Loucy (cell line): ENCODE results near the gene PFDN1.

Source experiments
- H2AFZ ChIP-seq: fragments of 200-600 bp; sonication (generic); 2 replicates; pipeline ENCODE4 v1.6.0; 2016; ENCODE audit warnings: antibody characterized with exemption, mild to moderate bottlenecking, low read length, moderate library complexity
- H3F3A ChIP-seq: fragments of 200-600 bp; 2 replicates; pipeline ENCODE4 v1.6.0; 2016; ENCODE audit warnings: antibody characterized with exemption, low read depth, mild to moderate bottlenecking
- H3K27me3 ChIP-seq: fragments of 200-600 bp; sonication (generic); 2 replicates; pipeline ENCODE4 v1.6.1; 2014; ENCODE audit warnings: low read length, mild to moderate bottlenecking; ENCODE audit not compliant: insufficient read depth, poor library complexity, severe bottlenecking
- H3K36me3 ChIP-seq: fragments of 200-600 bp; sonication (generic); 2 replicates; pipeline ENCODE4 v1.6.1; 2016; ENCODE audit warnings: low read length; ENCODE audit not compliant: insufficient read depth
- H3K4me1 ChIP-seq: fragments of 200-600 bp; sonication (generic); 2 replicates; pipeline ENCODE4 v1.5.1; 2014; ENCODE audit warnings: low read length, mild to moderate bottlenecking; ENCODE audit not compliant: insufficient read depth, poor library complexity, severe bottlenecking
- H3K4me2 ChIP-seq: fragments of 200-600 bp; sonication (generic); 2 replicates; pipeline ENCODE4 v1.6.0; 2014; ENCODE audit warnings: antibody characterized with exemption, low read length, low read depth, mild to moderate bottlenecking; ENCODE audit not compliant: poor library complexity, severe bottlenecking
- H3K4me3 ChIP-seq: fragments of 200-600 bp; sonication (generic); 2 replicates; pipeline ENCODE4 v1.5.1; 2014; ENCODE audit warnings: low read length, mild to moderate bottlenecking, mixed read lengths; ENCODE audit not compliant: poor library complexity, severe bottlenecking
- H3K79me2 ChIP-seq: fragments of 200-600 bp; sonication (generic); 2 replicates; pipeline ENCODE4 v1.6.1; 2014; ENCODE audit warnings: low read length; ENCODE audit not compliant: insufficient read depth
- H3K9ac ChIP-seq: fragments of 200-600 bp; sonication (generic); 2 replicates; pipeline ENCODE4 v1.6.0; 2014; ENCODE audit warnings: mild to moderate bottlenecking, low read depth, low read length, moderate library complexity; ENCODE audit not compliant: poor library complexity, severe bottlenecking
- H3K9me2 ChIP-seq: fragments of 200-600 bp; sonication (generic); replicated peaks from 2 replicates; pipeline ENCODE4 v1.6.1; 2016; ENCODE audit warnings: low read depth, low read length, mixed read lengths
- H3K9me3 ChIP-seq: fragments of 200-600 bp; sonication (generic); 2 replicates; pipeline ENCODE4 v1.6.1; 2014; ENCODE audit warnings: mild to moderate bottlenecking, antibody characterized with exemption, low read length, low read depth; ENCODE audit not compliant: insufficient read depth
- H4K20me1 ChIP-seq: fragments of 200-600 bp; sonication (generic); 2 replicates; pipeline ENCODE4 v1.6.0; 2014; ENCODE audit warnings: antibody characterized with exemption, low read length, mild to moderate bottlenecking; ENCODE audit not compliant: insufficient read depth, poor library complexity, severe bottlenecking
- CTCF ChIP-seq: fragments of 200-600 bp; sonication (generic); conservative IDR thresholded peaks from 2 replicates; pipeline ENCODE4 v1.5.1; 2014; ENCODE audit warnings: mild to moderate bottlenecking, antibody characterized with exemption, low read length
- EZH2phosphoT487 ChIP-seq: fragments of 200-600 bp; IDR thresholded peaks from 2 replicates; pipeline ENCODE4 v1.6.1; 2018; ENCODE audit warnings: antibody characterized with exemption, mild to moderate bottlenecking, moderate library complexity, borderline replicate concordance

Gene PFDN1

GRCh38 chr5:140339636-140340035, 36.7 kb upstream of the PFDN1 start:
- H4K20me1 ChIP-seq, result no peaks in the 10 kb centered on the region
- no peaks in the 10 kb centered on the region for H3K9me3 ChIP-seq
- H3F3A ChIP-seq, result no peaks in the 10 kb centered on the region
- no peak overlapping the region for H3K4me2 ChIP-seq
- no peaks in the 10 kb centered on the region for H3K27me3 ChIP-seq
- no peaks in the 10 kb centered on the region for H3K9me2 ChIP-seq
- no peak overlapping the region for H2AFZ ChIP-seq
- no peak overlapping the region for H3K9ac ChIP-seq
- no peak overlapping the region for H3K4me3 ChIP-seq
- no peaks in the 10 kb centered on the region for H3K79me2 ChIP-seq
- peaks cover 26% of the 10 kb centered on the region for H3K4me1 ChIP-seq
- TF ChIP-seq EZH2phosphoT487 (no peak), CTCF (no peak)
- no peaks in the 10 kb centered on the region for H3K36me3 ChIP-seq

DNA sequence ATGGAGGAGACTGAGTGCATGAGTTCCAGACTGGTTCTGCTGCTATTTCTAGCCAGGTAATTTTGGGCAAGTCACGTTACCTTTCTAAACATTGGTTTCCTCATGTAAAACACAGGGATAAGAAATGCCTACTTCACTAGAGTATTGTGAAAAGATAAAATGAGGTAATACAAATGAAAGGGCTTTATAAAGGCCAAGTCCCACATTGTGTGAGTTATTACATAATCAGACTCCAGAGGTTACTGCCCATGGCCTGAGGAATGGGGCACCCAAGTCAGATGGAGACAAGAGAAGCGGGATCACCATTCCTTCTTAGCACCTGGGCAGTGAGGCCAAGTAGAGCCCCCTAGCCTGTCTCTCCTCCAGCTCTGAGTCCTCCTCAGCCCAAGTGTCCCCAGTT, 36.0 kb upstream of the PFDN1 start:
- H3K4me1 ChIP-seq, result peaks cover 26% of the 10 kb centered on the region
- no peaks in the 10 kb centered on the region for H3K9me3 ChIP-seq
- H3K27me3 ChIP-seq, result no peaks in the 10 kb centered on the region
- H2AFZ ChIP-seq, result no peak overlapping the region
- no peaks in the 10 kb centered on the region for H3K36me3 ChIP-seq
- no peaks in the 10 kb centered on the region for H3F3A ChIP-seq
- H4K20me1 ChIP-seq, result no peaks in the 10 kb centered on the region
- H3K79me2 ChIP-seq, result no peaks in the 10 kb centered on the region
- TF ChIP-seq EZH2phosphoT487 (no peak), CTCF (no peak)
- H3K4me2 ChIP-seq, result no peak overlapping the region
- H3K9ac ChIP-seq, result no peak overlapping the region
- H3K4me3 ChIP-seq, result no peak overlapping the region
- no peaks in the 10 kb centered on the region for H3K9me2 ChIP-seq

DNA sequence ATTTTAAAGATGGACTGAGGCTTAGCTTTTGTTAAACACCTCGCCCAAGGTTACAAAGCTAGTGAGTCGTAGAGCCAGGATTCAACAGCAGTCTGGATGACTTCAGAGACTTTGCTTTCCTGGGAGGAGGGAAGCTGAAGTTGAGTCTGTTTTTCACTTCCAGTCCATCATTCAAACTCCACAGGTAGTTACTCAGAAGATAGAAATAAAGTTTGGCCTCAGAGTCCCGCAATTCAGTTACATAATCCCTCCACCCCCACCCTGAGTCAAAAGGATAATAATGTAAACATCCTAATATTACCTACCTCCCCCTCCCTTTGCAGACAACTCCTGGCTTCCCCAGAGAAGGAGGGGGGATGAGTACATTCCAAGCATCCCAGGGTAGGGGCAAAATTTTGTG, 35.4 kb upstream of the PFDN1 start:
- H3K4me1 ChIP-seq, result peaks cover 24% of the 10 kb centered on the region
- no peaks in the 10 kb centered on the region for H3K9me2 ChIP-seq
- no peaks in the 10 kb centered on the region for H3K9me3 ChIP-seq
- H2AFZ ChIP-seq, result no peak overlapping the region
- no peak overlapping the region for H3K4me3 ChIP-seq
- H3K79me2 ChIP-seq, result no peaks in the 10 kb centered on the region
- H4K20me1 ChIP-seq, result no peaks in the 10 kb centered on the region
- H3K4me2 ChIP-seq, result no peak overlapping the region
- no peak overlapping the region for H3K9ac ChIP-seq
- TF ChIP-seq CTCF (no peak), EZH2phosphoT487 (no peak)
- H3K36me3 ChIP-seq, result no peaks in the 10 kb centered on the region
- no peaks in the 10 kb centered on the region for H3K27me3 ChIP-seq
- no peaks in the 10 kb centered on the region for H3F3A ChIP-seq
